Measurements from ENCODE around the gene MRPL12.

GRCh38 chr17:81737947-81738800, 35.0 kb downstream of the MRPL12 start:
- TF ChIP-seq CTCF (IDR thresholded peaks at IDR 0.05), result no peak
- no peak for TF ChIP-seq EZH2 (IDR thresholded peaks at IDR 0.05; ENCODE audit: borderline replicate concordance, insufficient read depth, low read depth, low read length, poor library complexity, severe bottlenecking)

Measured in B cell (primary cell).